K562 (cell line): ENCODE data around the gene RGN. TPM values are rescaled to one million over a fixed set of nuclear protein-coding genes. Genes with fewer than 3 reads are reported as not detected.

ENCODE experiments used
- ATAC-seq: fragments of 200-7000 bp; cut with Tn5 transposase; 3 replicates; pipeline ENCODE4 v1.9.1; 2020; ENCODE audit warnings: moderate library complexity
- BruUV-seq: library from RNA; stranded (reverse); fragments of 400-500 nt; replicated peaks from 2 replicates; lab custom pipeline; 2021; lab: Mats Ljungman, UMichigan
- CTCF ChIA-PET: fragments of 300-600 bp; formaldehyde crosslinking; extraction: SDS; loops from one replicate; lab custom pipeline; 2021; ENCODE audit warnings: low intra/inter-chr PET ratio; lab: Yijun Ruan, JAX
- POLR2A ChIA-PET: fragments of 300-600, 350-650 bp; sonication (Branson Sonifier 250); formaldehyde crosslinking; extraction: SDS; loops from one replicate; lab custom pipeline; 2021; ENCODE audit warnings: antibody characterized with exemption, inconsistent platforms; lab: Yijun Ruan, JAX
- DNase-seq, 4 experiments: peaks; one replicate each; pipeline versions ENCODE4 v3.0.0 to v3.0.0-alpha.2; 2011 to 2018; ENCODE audit warnings: low spot score in 3 of 4, mixed read lengths in 3 of 4; ENCODE audit errors: extremely low read depth in 1 of 4
- FAIRE-seq: peaks from 2 replicates; lab custom pipeline; 2011; peaks lifted over from hg19 to GRCh38; lab: Jason Lieb, UNC
- H2AFZ ChIP-seq: 2 replicates; pipeline ENCODE4 v1.6.0; 2011; ENCODE audit warnings: low read depth, low read length, control low read depth, inconsistent platforms
- H3K27ac ChIP-seq: fragments of 200-600 bp; 3 replicates; pipeline ENCODE4 v1.8.0; 2011; ENCODE audit warnings: low read depth, mild to moderate bottlenecking, control low read depth, inconsistent platforms, low read length, moderate library complexity, mixed read lengths; ENCODE audit errors: extremely low read depth
- H3K27me3 ChIP-seq, 2 experiments: fragments of 300-600 bp in 1 of 2; 2 replicates in 1 of 2; 3 replicates in 1 of 2; pipeline versions ENCODE4 v1.6.0 to v1.8.0; 2011; ENCODE audit warnings: inconsistent platforms in 2 of 2, low read length in 2 of 2, mild to moderate bottlenecking in 1 of 2, mixed read lengths in 1 of 2, moderate library complexity in 1 of 2; ENCODE audit not compliant: control insufficient read depth in 2 of 2, insufficient read depth in 2 of 2
- H3K36me3 ChIP-seq: fragments of 300-600 bp; 3 replicates; pipeline ENCODE4 v1.8.0; 2011; ENCODE audit warnings: mild to moderate bottlenecking, low read length, inconsistent platforms; ENCODE audit not compliant: control insufficient read depth, insufficient read depth
- H3K4me1 ChIP-seq, 2 experiments: fragments of 200-600 bp in 1 of 2; replicated peaks in 1 of 2; 2 replicates in 1 of 2; 3 replicates in 1 of 2; pipeline versions ENCODE4 v1.5.1 to v1.8.0; 2011; ENCODE audit warnings: inconsistent platforms in 2 of 2, low read length in 2 of 2, mild to moderate bottlenecking in 1 of 2, mixed read lengths in 1 of 2, moderate library complexity in 1 of 2; ENCODE audit not compliant: control insufficient read depth in 2 of 2, insufficient read depth in 2 of 2
- H3K4me2 ChIP-seq: 2 replicates; pipeline ENCODE4 v1.6.1; 2011; ENCODE audit warnings: low read length, control low read depth, inconsistent platforms, mixed read lengths; ENCODE audit not compliant: insufficient read depth
- H3K4me3 ChIP-seq: fragments of 200-600 bp; sonication (generic), shearing (Covaris generic); 2 replicates; pipeline ENCODE4 v1.5.1; 2016; ENCODE audit warnings: control low read depth, inconsistent platforms
- H3K79me2 ChIP-seq: fragments of 200-600 bp; 3 replicates; pipeline ENCODE4 v1.8.0; 2011; ENCODE audit warnings: low read length, inconsistent platforms; ENCODE audit not compliant: control insufficient read depth, insufficient read depth
- H3K9ac ChIP-seq, 2 experiments: 2 replicates each; pipeline versions ENCODE4 v1.6.0 to v1.6.1; 2011; ENCODE audit warnings: low read depth in 2 of 2, low read length in 2 of 2, control low read depth in 1 of 2, inconsistent platforms in 1 of 2, mild to moderate bottlenecking in 1 of 2, mixed read lengths in 1 of 2; ENCODE audit not compliant: insufficient read depth in 1 of 2
- H3K9me1 ChIP-seq: one replicate; pipeline ENCODE4 v1.6.0; 2011; ENCODE audit warnings: inconsistent platforms, mild to moderate bottlenecking, low read length, moderate library complexity; ENCODE audit not compliant: control insufficient read depth, insufficient read depth
- H3K9me3 ChIP-seq: replicated peaks from 2 replicates; pipeline ENCODE4 v1.5.1; 2011; ENCODE audit warnings: low read depth, low read length, inconsistent platforms; ENCODE audit not compliant: control insufficient read depth, insufficient read depth
- H4K20me1 ChIP-seq: replicated peaks from 2 replicates; pipeline ENCODE4 v1.6.1; 2011; ENCODE audit warnings: low read length, inconsistent platforms, mixed read lengths; ENCODE audit not compliant: control insufficient read depth, insufficient read depth
- ATF7 ChIP-seq: fragments of 450-650 bp; IDR thresholded peaks from 2 replicates; pipeline ENCODE4 v1.7.1; 2014; ENCODE audit warnings: mild to moderate bottlenecking, moderate library complexity
- MAFK ChIP-seq: IDR thresholded peaks from 2 replicates; pipeline ENCODE4 v1.6.1; 2011; ENCODE audit warnings: low read length, improper control_type of control experiment
- MEF2A ChIP-seq: IDR thresholded peaks from 2 replicates; pipeline ENCODE4 v1.6.1; 2011; ENCODE audit warnings: low read depth, mild to moderate bottlenecking, low read length, moderate library complexity; ENCODE audit not compliant: control insufficient read depth
- SETDB1 ChIP-seq: IDR thresholded peaks from one replicate; pipeline ENCODE4 v1.6.1; 2012; ENCODE audit warnings: low read length, control low read depth, inconsistent platforms
- SRF ChIP-seq, 2 experiments: fragments of 250-450, 450-650 bp in 1 of 2; sonication (Bioruptor Pico) in 1 of 2; sonication (generic) in 1 of 2; formaldehyde crosslinking; IDR thresholded peaks; 2 replicates each; pipeline versions ENCODE4 v1.5.0 to v1.5.1; 2020 to 2022; ENCODE audit warnings: mild to moderate bottlenecking in 1 of 2, missing genetic modification reagents in 1 of 2
- ZNF253 ChIP-seq: fragments of 250-450 bp; sonication (Bioruptor Pico); conservative IDR thresholded peaks from 2 replicates; pipeline ENCODE4 v1.6.1; 2021; ENCODE audit warnings: mild to moderate bottlenecking
- ZNF586 ChIP-seq: fragments of 450-650 bp; formaldehyde crosslinking; conservative IDR thresholded peaks from 2 replicates; pipeline ENCODE4 v1.4.0; 2020; ENCODE audit warnings: mild to moderate bottlenecking, moderate library complexity
- ZNF766 ChIP-seq: fragments of 200-800 bp; sonication (Bioruptor generic); conservative IDR thresholded peaks from 2 replicates; pipeline ENCODE4 v1.6.1; 2016; ENCODE audit warnings: missing genetic modification characterization, missing compliant biosample characterization
- WGBS: fragments of 100-300 bp; shearing (Covaris generic); methylation state at CpG from one replicate; pipeline ENCODE4 v1.1.6; 2016; ENCODE audit warnings: low coverage, mixed read lengths; ENCODE audit not compliant: insufficient coverage; ENCODE audit errors: missing lambda C conversion rate; 5-methylcytosine and 5-hydroxymethylcytosine counted together
- in situ Hi-C: fragments of 300-500 bp; cut with MboI; formaldehyde crosslinking; loops from 4 replicates; pipeline ENCODE4 v1.15.0; 2018; ENCODE audit warnings: inconsistent platforms, mixed read lengths
- intact Hi-C: fragments of 100-400 bp; cut with micrococcal nuclease; formaldehyde crosslinking; loops from 2 replicates; pipeline ENCODE4 v1.14.2; 2022
- polyA plus RNA-seq, 8 experiments: library from polyadenylated mRNA; depleted of rRNA in 4 of 8; stranded (reverse) in 5 of 8; unstranded in 3 of 8; fragments of >200 nt; fragmentation: Nextera tagmentation in 2 of 8; fragmentation: Illumina TruSeq in 1 of 8; extraction: Ambion mirVana in 2 of 8; extraction: Trizol in 1 of 8; gene quantifications; 2 replicates each; pipeline versions ENCODE4 v1.2.1 to v1.2.3, GENCODE V29; 2011 to 2014; ENCODE audit warnings: inconsistent platforms in 1 of 8, missing spikeins in 1 of 8
- total RNA-seq, 7 experiments: library from RNA; depleted of rRNA in 6 of 7; stranded (reverse); fragments of >200 nt in 6 of 7; fragmentation: Illumina TruSeq in 2 of 7; extraction: Trizol in 2 of 7; gene quantifications; 2 replicates each; pipeline versions ENCODE4 v1.2.1 to v1.2.3, GENCODE V29; 2011 to 2021; ENCODE audit warnings: low replicate concordance in 1 of 7
- TF ChIP-seq, protein P1 (sequence below), 2 experiments: fragments of 200-800 bp in 1 of 2; sonication (Bioruptor generic) in 1 of 2; sonication (generic) in 1 of 2; formaldehyde crosslinking in 1 of 2; IDR thresholded peaks in 1 of 2; conservative IDR thresholded peaks in 1 of 2; 2 replicates each; pipeline versions ENCODE4 v1.5.0 to v1.6.1; 2016 to 2020; ENCODE audit warnings: missing compliant biosample characterization in 1 of 2, missing genetic modification characterization in 1 of 2, missing genetic modification reagents in 1 of 2
- TF ChIP-seq, protein P2 (sequence below): sonication (generic); formaldehyde crosslinking; IDR thresholded peaks from 2 replicates; pipeline ENCODE4 v1.8.0; 2022; ENCODE audit warnings: mild to moderate bottlenecking, missing genetic modification reagents

Gene RGN
- total and polyA plus RNA-seq, 9 of the 15 experiments (the other 6 are each of a cell fraction or from before 2014, with no cell fraction given): not detected

DNA sequence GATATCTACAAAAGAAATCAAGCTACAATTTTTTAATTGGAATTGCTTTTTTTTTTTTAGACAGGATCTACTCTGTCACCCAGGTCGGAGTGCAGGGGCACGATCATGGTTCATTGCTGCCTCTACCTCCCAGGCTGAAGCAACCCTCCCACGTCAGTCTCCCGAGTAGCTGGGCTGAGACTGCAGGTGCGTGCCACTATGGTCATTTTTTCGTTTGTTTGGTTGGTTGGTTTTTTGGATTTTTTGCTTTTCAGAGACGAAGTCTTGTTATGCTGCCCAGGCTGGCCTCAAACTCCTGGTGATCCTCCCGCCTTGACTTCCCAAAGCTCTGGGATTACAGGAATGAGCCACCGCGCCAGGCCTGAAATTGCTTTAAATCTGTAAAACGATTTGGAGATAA lies 15.6 kb downstream of the RGN start:
- ChIA-PET CTCF (interaction anchor here (1.2 to 1.6 kb wide), 3 partner anchors 334 to 712 kb away, joined by 3 to 5 read pairs (median 5); partner anchors contain the start of gene SLC9A7), POLR2A (no interaction called here)
- H3K36me3 ChIP-seq: no peaks in the 10 kb centered on the region
- in situ Hi-C loops: no loop called here
- no peak overlapping the region for H3K4me2 ChIP-seq
- no peaks in the 10 kb centered on the region for H3K4me1 ChIP-seq
- intact Hi-C loops: loop anchor here (1.0 to 2.0 kb wide), 2 partner anchors 190 to 335 kb away; partner anchors contain the start of gene SLC9A7
- no peak overlapping the region for H3K27ac ChIP-seq
- H3K4me3 ChIP-seq: no peak overlapping the region
- no peak overlapping the region for H2AFZ ChIP-seq
- no peak overlapping the region for H3K9ac ChIP-seq
- FAIRE-seq (no peak), DNase-seq (no peak), ATAC-seq (no peak)
- H3K9me1 ChIP-seq: no peaks in the 10 kb centered on the region
- no TSS peak for BruUV-seq
- H3K79me2 ChIP-seq: no peaks in the 10 kb centered on the region
- no peaks in the 10 kb centered on the region for H3K27me3 ChIP-seq
- WGBS: 9% methylated on average over 10 of the region's 11 CpGs
- H3K9me3 ChIP-seq: no peaks in the 10 kb centered on the region
- H4K20me1 ChIP-seq: no peaks in the 10 kb centered on the region
- TF ChIP-seq MAFK: no peak
- TF ChIP-seq, protein P1, sequence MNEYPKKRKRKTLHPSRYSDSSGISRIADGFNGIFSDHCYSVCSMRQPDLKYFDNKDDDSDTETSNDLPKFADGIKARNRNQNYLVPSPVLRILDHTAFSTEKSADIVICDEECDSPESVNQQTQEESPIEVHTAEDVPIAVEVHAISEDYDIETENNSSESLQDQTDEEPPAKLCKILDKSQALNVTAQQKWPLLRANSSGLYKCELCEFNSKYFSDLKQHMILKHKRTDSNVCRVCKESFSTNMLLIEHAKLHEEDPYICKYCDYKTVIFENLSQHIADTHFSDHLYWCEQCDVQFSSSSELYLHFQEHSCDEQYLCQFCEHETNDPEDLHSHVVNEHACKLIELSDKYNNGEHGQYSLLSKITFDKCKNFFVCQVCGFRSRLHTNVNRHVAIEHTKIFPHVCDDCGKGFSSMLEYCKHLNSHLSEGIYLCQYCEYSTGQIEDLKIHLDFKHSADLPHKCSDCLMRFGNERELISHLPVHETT (CRISPR knock-in tag; conservative IDR thresholded peaks at IDR 0.05 in 1 of 2, IDR thresholded peaks at IDR 0.05 in 1 of 2): no peak
- TF ChIP-seq SETDB1: no peak
- no peak for TF ChIP-seq ZNF253 (CRISPR knock-in tag)
- TF ChIP-seq ATF7: no peak
- TF ChIP-seq MEF2A: no peak
- TF ChIP-seq, protein P2, sequence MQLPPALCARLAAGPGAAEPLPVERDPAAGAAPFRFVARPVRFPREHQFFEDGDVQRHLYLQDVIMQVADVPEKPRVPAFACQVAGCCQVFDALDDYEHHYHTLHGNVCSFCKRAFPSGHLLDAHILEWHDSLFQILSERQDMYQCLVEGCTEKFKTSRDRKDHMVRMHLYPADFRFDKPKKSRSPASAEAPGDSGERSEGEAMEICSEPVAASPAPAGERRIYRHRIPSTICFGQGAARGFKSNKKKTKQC: no peak
- TF ChIP-seq ZNF766 (CRISPR knock-in tag): no peak
- no peak for TF ChIP-seq ZNF586 (CRISPR knock-in tag)
- TF ChIP-seq SRF (CRISPR knock-in tag; IDR thresholded peaks at IDR 0.05): no peak
